ENCODE results near the gene FBXO7. TPM values are rescaled to one million over a fixed set of nuclear protein-coding genes. Genes with fewer than 3 reads are reported as not detected.
A peak's percentile ranks its signal among the peaks of the same experiment; 100 is the strongest.

Gene FBXO7
- total RNA-seq, 5 donors from 2014 or later (not counting 1 experiment from before 2014, with no cell fraction given), result 77.8 to 127 (median 83.4) TPM

GRCh38 chr22:32518848-32519247, 44.2 kb downstream of the FBXO7 start:
- Mint-ChIP-seq H3K4me3 (no peak overlapping the region), H3K9me3 (peaks cover 0 to 2% (median 0%) of the 10 kb centered on the region in 3 donors), H3K4me1 (no peaks in the 10 kb centered on the region), H3K27ac (no peak overlapping the region), H3K27me3 (no peaks in the 10 kb centered on the region), H3K36me3 (peaks cover 2% of the 10 kb centered on the region)
- ChIA-PET POLR2A (no interaction called here), CTCF (no interaction called here)
- Histone ChIP-seq H3K9me3 (no peaks in the 10 kb centered on the region), H3K27ac (ENCODE audit: low read length) (no peak overlapping the region), H3K4me3 (ENCODE audit: control insufficient read depth in 1 of 2, extremely low read depth in 1 of 2, low read length in 1 of 2) (no peak overlapping the region), H3K4me1 (ENCODE audit: control insufficient read depth in 1 of 2, extremely low read depth in 1 of 2, insufficient read depth in 2 of 2, low read length in 2 of 2) (no peaks in the 10 kb centered on the region), H3K27me3 (replicated peaks in 1 of 2; ENCODE audit: control insufficient read depth in 2 of 2, extremely low read depth in 1 of 2, insufficient read depth in 2 of 2, low read length in 1 of 2) (peaks cover 0 to 3% of the 10 kb centered on the region in 2 experiments), H3K36me3 (ENCODE audit: control insufficient read depth in 2 of 2, extremely low read depth in 1 of 2, insufficient read depth in 1 of 2, low read length in 1 of 2) (no peaks in the 10 kb centered on the region)
- ATAC-seq (replicated peaks in 1 of 4) (no peak), DNase-seq (peak in 1 of 35 experiments; percentile 15)
- WGBS (ENCODE audit: insufficient coverage), result 83% methylated on average over 2 of the region's 5 CpGs

GRCh38 chr22:32520612-32521011, 46.0 kb downstream of the FBXO7 start:
- H3K4me1 Mint-ChIP-seq, result no peaks in the 10 kb centered on the region
- H3K36me3 Mint-ChIP-seq, result peaks cover 2% of the 10 kb centered on the region
- no peak overlapping the region for H3K4me3 ChIP-seq (ENCODE audit: control insufficient read depth in 1 of 2, extremely low read depth in 1 of 2, low read length in 1 of 2)
- no peaks in the 10 kb centered on the region for H3K36me3 ChIP-seq (ENCODE audit: control insufficient read depth in 2 of 2, extremely low read depth in 1 of 2, insufficient read depth in 1 of 2, low read length in 1 of 2)
- POLR2A ChIA-PET, result no interaction called here
- no peak overlapping the region for H3K4me3 Mint-ChIP-seq
- no peak for DNase-seq
- H3K27ac ChIP-seq (ENCODE audit: low read length), result no peak overlapping the region
- no peaks in the 10 kb centered on the region for H3K9me3 ChIP-seq
- ATAC-seq (replicated peaks in 1 of 4), result no peak
- H3K27me3 Mint-ChIP-seq, result no peaks in the 10 kb centered on the region
- H3K27me3 ChIP-seq (replicated peaks in 1 of 2; ENCODE audit: control insufficient read depth in 2 of 2, extremely low read depth in 1 of 2, insufficient read depth in 2 of 2, low read length in 1 of 2), result peaks cover 0 to 3% of the 10 kb centered on the region in 2 experiments
- no peak overlapping the region for H3K27ac Mint-ChIP-seq
- no peaks in the 10 kb centered on the region for H3K4me1 ChIP-seq (ENCODE audit: control insufficient read depth in 1 of 2, extremely low read depth in 1 of 2, insufficient read depth in 2 of 2, low read length in 2 of 2)
- CTCF ChIA-PET, result no interaction called here
- peaks cover 0 to 2% (median 0%) of the 10 kb centered on the region in 3 donors for H3K9me3 Mint-ChIP-seq
- 94% methylated on average over 2 of the region's 5 CpGs for WGBS (ENCODE audit: insufficient coverage)

GRCh38 chr22:32522237-32522636, 47.6 kb downstream of the FBXO7 start:
- H3K4me1 Mint-ChIP-seq, result no peaks in the 10 kb centered on the region
- Histone ChIP-seq H3K27ac (ENCODE audit: low read length) (no peak overlapping the region), H3K4me1 (ENCODE audit: control insufficient read depth in 1 of 2, extremely low read depth in 1 of 2, insufficient read depth in 2 of 2, low read length in 2 of 2) (no peaks in the 10 kb centered on the region), H3K27me3 (replicated peaks in 1 of 2; ENCODE audit: control insufficient read depth in 2 of 2, extremely low read depth in 1 of 2, insufficient read depth in 2 of 2, low read length in 1 of 2) (peaks cover 0 to 3% of the 10 kb centered on the region in 2 experiments), H3K9me3 (no peaks in the 10 kb centered on the region), H3K36me3 (ENCODE audit: control insufficient read depth in 2 of 2, extremely low read depth in 1 of 2, insufficient read depth in 1 of 2, low read length in 1 of 2) (no peaks in the 10 kb centered on the region), H3K4me3 (ENCODE audit: control insufficient read depth in 1 of 2, extremely low read depth in 1 of 2, low read length in 1 of 2) (no peak overlapping the region)
- H3K36me3 Mint-ChIP-seq, result peaks cover 2% of the 10 kb centered on the region
- no peak overlapping the region for H3K4me3 Mint-ChIP-seq
- H3K27ac Mint-ChIP-seq, result no peak overlapping the region
- no peak for ATAC-seq (replicated peaks in 1 of 4)
- 58% methylated on average over 2 of the region's 5 CpGs for WGBS (ENCODE audit: insufficient coverage)
- H3K27me3 Mint-ChIP-seq, result no peaks in the 10 kb centered on the region
- DNase-seq, result no peak
- ChIA-PET CTCF (no interaction called here), POLR2A (no interaction called here)
- peaks cover 0 to 2% (median 0%) of the 10 kb centered on the region in 3 donors for H3K9me3 Mint-ChIP-seq

- Mint-ChIP-seq H3K4me3 (no peak overlapping the region), H3K36me3 (no peaks in the 10 kb centered on the region), H3K27me3 (peaks cover 8 to 14% of the 10 kb centered on the region in 2 donors), H3K9me3 (no peaks in the 10 kb centered on the region), H3K4me1 (peaks cover 0 to 1% (median 0%) of the 10 kb centered on the region in 3 donors), H3K27ac (no peak overlapping the region)
- Histone ChIP-seq H3K4me1 (ENCODE audit: control insufficient read depth in 1 of 2, extremely low read depth in 1 of 2, insufficient read depth in 2 of 2, low read length in 2 of 2) (peaks cover 0 to 3% of the 10 kb centered on the region in 2 experiments), H3K4me3 (ENCODE audit: control insufficient read depth in 1 of 2, extremely low read depth in 1 of 2, low read length in 1 of 2) (no peak overlapping the region), H3K27me3 (replicated peaks in 1 of 2; ENCODE audit: control insufficient read depth in 2 of 2, extremely low read depth in 1 of 2, insufficient read depth in 2 of 2, low read length in 1 of 2) (peaks cover 0 to 22% of the 10 kb centered on the region in 2 experiments), H3K36me3 (ENCODE audit: control insufficient read depth in 2 of 2, extremely low read depth in 1 of 2, insufficient read depth in 1 of 2, low read length in 1 of 2) (no peaks in the 10 kb centered on the region), H3K9me3 (no peaks in the 10 kb centered on the region), H3K27ac (ENCODE audit: low read length) (no peak overlapping the region)
- no peak for ATAC-seq (replicated peaks in 1 of 4)
- no peak for DNase-seq
- ChIA-PET POLR2A (no interaction called here), CTCF (interaction anchor here (0.6 to 2.9 kb wide), 2 partner anchors 268 to 291 kb away, joined by 3 to 10 read pairs; no protein-coding TSS in a partner anchor)
- 76% methylated on average over 3 of the region's 5 CpGs for WGBS (ENCODE audit: insufficient coverage)
These were observed 53.1 kb downstream of the FBXO7 start for GRCh38 chr22:32527756-32528155.

- Histone ChIP-seq H3K4me3 (ENCODE audit: control insufficient read depth in 1 of 2, extremely low read depth in 1 of 2, low read length in 1 of 2) (no peak overlapping the region), H3K4me1 (ENCODE audit: control insufficient read depth in 1 of 2, extremely low read depth in 1 of 2, insufficient read depth in 2 of 2, low read length in 2 of 2) (peaks cover 0 to 3% of the 10 kb centered on the region in 2 experiments), H3K27me3 (replicated peaks in 1 of 2; ENCODE audit: control insufficient read depth in 2 of 2, extremely low read depth in 1 of 2, insufficient read depth in 2 of 2, low read length in 1 of 2) (peaks cover 0 to 27% of the 10 kb centered on the region in 2 experiments), H3K9me3 (no peaks in the 10 kb centered on the region), H3K36me3 (ENCODE audit: control insufficient read depth in 2 of 2, extremely low read depth in 1 of 2, insufficient read depth in 1 of 2, low read length in 1 of 2) (no peaks in the 10 kb centered on the region), H3K27ac (ENCODE audit: low read length) (no peak overlapping the region)
- DNase-seq (no peak), ATAC-seq (replicated peaks in 1 of 4) (no peak)
- ChIA-PET CTCF (interaction anchor here (0.6 to 2.9 kb wide), 3 partner anchors 268 to 292 kb away, joined by 3 to 10 read pairs (median 9); no protein-coding TSS in a partner anchor), POLR2A (no interaction called here)
- Mint-ChIP-seq H3K36me3 (no peaks in the 10 kb centered on the region), H3K4me3 (no peak overlapping the region), H3K27me3 (peaks cover 12 to 14% of the 10 kb centered on the region in 2 donors), H3K27ac (peak overlapping the region in 1 of 2 donors; percentile 32), H3K4me1 (peaks cover 0 to 1% (median 0%) of the 10 kb centered on the region in 3 donors), H3K9me3 (no peaks in the 10 kb centered on the region)
- WGBS (ENCODE audit: insufficient coverage), result 84% methylated on average over 3 of the region's 9 CpGs
These were observed 53.7 kb downstream of the FBXO7 start for GRCh38 chr22:32528316-32528715.

- ATAC-seq (replicated peaks in 1 of 4), result peak in 2 of 4 experiments; percentile 46 to 67
These were observed 54.7 kb downstream of the FBXO7 start for GRCh38 chr22:32528984-32529982.

More at GRCh38 chr22:32528984-32529982, 54.7 kb downstream of the FBXO7 start:
- WGBS (ENCODE audit: insufficient coverage), result 62% methylated on average over 23 of the region's 29 CpGs
- POLR2A ChIA-PET, result interaction anchor here in 1 of 2 donors (0.5 kb wide), 1 partner anchor 13 kb away, joined by 4 read pairs; no protein-coding TSS in a partner anchor
- Mint-ChIP-seq H3K27ac (no peak overlapping the region), H3K27me3 (peaks cover 12 to 18% of the 10 kb centered on the region in 2 donors), H3K4me1 (peaks cover 0 to 1% (median 0%) of the 10 kb centered on the region in 3 donors), H3K36me3 (no peaks in the 10 kb centered on the region), H3K4me3 (no peak overlapping the region), H3K9me3 (no peaks in the 10 kb centered on the region)
- Histone ChIP-seq H3K4me1 (ENCODE audit: control insufficient read depth in 1 of 2, extremely low read depth in 1 of 2, insufficient read depth in 2 of 2, low read length in 2 of 2) (peaks cover 0 to 3% of the 10 kb centered on the region in 2 experiments), H3K9me3 (no peaks in the 10 kb centered on the region), H3K27me3 (replicated peaks in 1 of 2; ENCODE audit: control insufficient read depth in 2 of 2, extremely low read depth in 1 of 2, insufficient read depth in 2 of 2, low read length in 1 of 2) (peaks cover 0 to 36% of the 10 kb centered on the region in 2 experiments), H3K36me3 (ENCODE audit: control insufficient read depth in 2 of 2, extremely low read depth in 1 of 2, insufficient read depth in 1 of 2, low read length in 1 of 2) (no peaks in the 10 kb centered on the region), H3K27ac (ENCODE audit: low read length) (no peak overlapping the region), H3K4me3 (ENCODE audit: control insufficient read depth in 1 of 2, extremely low read depth in 1 of 2, low read length in 1 of 2) (no peak overlapping the region)
- CTCF ChIA-PET, result interaction anchor here (1.2 to 2.9 kb wide), 2 partner anchors 267 to 268 kb away, joined by 9 to 10 read pairs; no protein-coding TSS in a partner anchor
- DNase-seq, result peak; percentile 7 to 77 (median 45)
